Dendritic cell treated with granulocyte-macrophage colony-stimulating factor and Interleukin-4, amounts not matched to agents 40 ng/mL and 50 ng/mL, for 4 days (primary cell): ENCODE data around the gene SPRY1.

Source experiments
- H3K27ac Mint-ChIP-seq: one replicate; pipeline ENCODE4 v1.8.0; 2022; ENCODE audit warnings: mild to moderate bottlenecking, mixed read lengths
- H3K27me3 Mint-ChIP-seq: one replicate; pipeline ENCODE4 v1.8.0; 2022; ENCODE audit warnings: mild to moderate bottlenecking, mixed read lengths
- H3K36me3 Mint-ChIP-seq: one replicate; pipeline ENCODE4 v1.8.0; 2022; ENCODE audit warnings: low read depth, mixed read lengths
- H3K4me1 Mint-ChIP-seq: one replicate; pipeline ENCODE4 v1.8.0; 2022; ENCODE audit warnings: low read depth, mixed read lengths
- H3K4me3 Mint-ChIP-seq: one replicate; pipeline ENCODE4 v1.8.0; 2022; ENCODE audit warnings: mild to moderate bottlenecking, moderate library complexity, mixed read lengths
- H3K9me3 Mint-ChIP-seq: one replicate; pipeline ENCODE4 v1.8.0; 2022; ENCODE audit warnings: mixed read lengths
- intact Hi-C: fragments of 100-400 bp; cut with micrococcal nuclease; formaldehyde crosslinking; loops from one replicate; pipeline ENCODE4 v1.15.0; 2022

SPRY1 gene

GRCh38 chr4:123411514-123411913 lies 14.9 kb downstream of the SPRY1 start:
- Mint-ChIP-seq H3K36me3 (no peaks in the 10 kb centered on the region), H3K27ac (no peak overlapping the region), H3K4me1 (peaks cover 15% of the 10 kb centered on the region), H3K9me3 (no peaks in the 10 kb centered on the region), H3K27me3 (no peaks in the 10 kb centered on the region), H3K4me3 (no peak overlapping the region)
- intact Hi-C loops = no loop called here

GRCh38 chr4:123412091-123412505 lies 15.5 kb downstream of the SPRY1 start:
- Mint-ChIP-seq H3K4me1 (peaks cover 19% of the 10 kb centered on the region), H3K9me3 (no peaks in the 10 kb centered on the region), H3K4me3 (no peak overlapping the region), H3K27ac (no peak overlapping the region), H3K27me3 (no peaks in the 10 kb centered on the region), H3K36me3 (no peaks in the 10 kb centered on the region)
- intact Hi-C loops = no loop called here

GRCh38 chr4:123412700-123413512 lies 16.3 kb downstream of the SPRY1 start:
- intact Hi-C loops = no loop called here
- no peaks in the 10 kb centered on the region for H3K27me3 Mint-ChIP-seq
- no peaks in the 10 kb centered on the region for H3K9me3 Mint-ChIP-seq
- H3K36me3 Mint-ChIP-seq = no peaks in the 10 kb centered on the region
- no peak overlapping the region for H3K27ac Mint-ChIP-seq
- peaks cover 24% of the 10 kb centered on the region for H3K4me1 Mint-ChIP-seq
- no peak overlapping the region for H3K4me3 Mint-ChIP-seq

DNA sequence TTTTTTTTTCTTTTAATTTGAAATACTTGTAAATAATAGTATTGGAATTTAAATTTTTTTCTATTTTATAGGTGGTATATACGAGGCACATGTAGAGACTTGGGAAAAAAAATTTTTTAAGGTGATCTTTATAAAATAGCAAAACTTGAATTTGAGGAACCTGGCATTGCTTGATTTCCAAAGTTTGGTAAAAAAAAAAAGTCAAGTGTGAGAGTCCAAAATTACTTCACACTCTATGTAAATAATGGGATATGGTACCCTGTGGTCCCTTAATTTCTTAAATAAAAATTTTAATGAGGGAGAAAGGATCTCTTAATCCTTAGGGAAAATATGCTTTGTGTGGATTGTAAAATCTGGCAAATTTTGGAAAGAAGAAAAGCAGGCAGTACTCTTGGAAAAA lies 19.0 kb downstream of the SPRY1 start:
- H3K9me3 Mint-ChIP-seq = no peaks in the 10 kb centered on the region
- intact Hi-C loops = no loop called here

DNA sequence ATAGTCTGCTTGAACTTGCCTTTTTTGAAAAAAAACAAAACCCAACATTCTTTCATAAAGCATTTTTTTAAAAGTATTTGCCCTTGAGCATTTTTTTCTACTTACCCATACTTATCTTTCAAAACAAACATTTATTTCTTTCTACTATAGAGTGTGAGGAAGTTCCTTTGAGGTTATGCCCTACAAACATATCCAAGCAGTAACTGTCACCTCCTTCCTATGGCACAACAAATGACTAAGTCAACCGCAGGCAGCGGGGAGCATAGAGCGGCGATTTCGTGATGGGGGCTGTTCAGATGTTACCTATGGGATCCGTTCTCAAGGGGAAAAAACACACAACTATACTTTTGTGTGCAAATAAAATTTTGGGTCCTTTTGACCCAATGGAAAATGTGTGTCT lies 19.4 kb downstream of the SPRY1 start:
- Mint-ChIP-seq H3K27ac (no peak overlapping the region), H3K4me1 (peaks cover 39% of the 10 kb centered on the region), H3K4me3 (peak overlapping the region; percentile 10), H3K36me3 (no peaks in the 10 kb centered on the region), H3K9me3 (no peaks in the 10 kb centered on the region), H3K27me3 (no peaks in the 10 kb centered on the region)
- intact Hi-C loops = no loop called here

More for the DNA sequence above, 19.0 kb downstream of the SPRY1 start:
- H3K27ac Mint-ChIP-seq = no peak overlapping the region
- no peaks in the 10 kb centered on the region for H3K36me3 Mint-ChIP-seq
- H3K4me3 Mint-ChIP-seq = no peak overlapping the region
- H3K4me1 Mint-ChIP-seq = peaks cover 39% of the 10 kb centered on the region
- no peaks in the 10 kb centered on the region for H3K27me3 Mint-ChIP-seq

GRCh38 chr4:123417813-123418212 lies 21.2 kb downstream of the SPRY1 start:
- Mint-ChIP-seq H3K4me1 (peaks cover 35% of the 10 kb centered on the region), H3K27ac (no peak overlapping the region), H3K4me3 (no peak overlapping the region), H3K36me3 (no peaks in the 10 kb centered on the region), H3K27me3 (no peaks in the 10 kb centered on the region), H3K9me3 (no peaks in the 10 kb centered on the region)
- intact Hi-C loops = no loop called here

DNA sequence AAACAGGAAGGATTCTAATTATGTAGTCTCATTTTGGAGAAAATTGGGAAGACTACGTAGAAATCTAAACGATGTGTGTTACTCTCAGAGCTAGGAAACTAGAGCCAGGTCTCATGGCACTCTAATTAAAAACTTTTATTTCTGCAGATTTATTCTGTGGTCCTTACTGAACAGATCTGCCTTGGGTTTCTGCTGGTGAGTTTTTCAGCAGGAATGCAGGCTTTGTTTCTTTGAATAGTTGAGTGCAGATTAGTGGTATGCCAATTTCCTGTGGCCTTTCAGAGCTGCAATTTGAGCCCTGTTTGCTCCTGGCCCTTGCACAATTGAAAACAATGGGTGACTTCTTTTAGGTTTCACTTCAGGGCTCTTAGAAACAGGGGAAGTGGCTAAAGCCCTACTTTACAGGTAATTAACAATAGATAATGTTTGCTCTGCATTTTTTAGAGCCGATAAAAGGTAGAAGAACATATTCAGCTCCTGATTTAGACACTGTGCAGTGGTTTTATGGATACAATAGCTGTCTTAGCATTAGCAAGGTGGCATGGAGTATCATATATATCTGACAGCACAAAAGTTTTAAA lies 21.8 kb downstream of the SPRY1 start:
- H3K27me3 Mint-ChIP-seq = no peaks in the 10 kb centered on the region
- H3K4me1 Mint-ChIP-seq = peaks cover 30% of the 10 kb centered on the region
- intact Hi-C loops = no loop called here
- H3K9me3 Mint-ChIP-seq = no peaks in the 10 kb centered on the region
- H3K4me3 Mint-ChIP-seq = no peak overlapping the region
- H3K27ac Mint-ChIP-seq = no peak overlapping the region
- H3K36me3 Mint-ChIP-seq = no peaks in the 10 kb centered on the region

- no peaks in the 10 kb centered on the region for H3K36me3 Mint-ChIP-seq
- H3K27me3 Mint-ChIP-seq = no peaks in the 10 kb centered on the region
- H3K9me3 Mint-ChIP-seq = no peaks in the 10 kb centered on the region
- no peak overlapping the region for H3K4me3 Mint-ChIP-seq
- peaks cover 30% of the 10 kb centered on the region for H3K4me1 Mint-ChIP-seq
- intact Hi-C loops = no loop called here
- H3K27ac Mint-ChIP-seq = no peak overlapping the region
Observed at GRCh38 chr4:123419885-123420755, 23.5 kb downstream of the SPRY1 start.

GRCh38 chr4:123421227-123421936 lies 24.8 kb downstream of the SPRY1 start:
- no peak overlapping the region for H3K27ac Mint-ChIP-seq
- peaks cover 24% of the 10 kb centered on the region for H3K4me1 Mint-ChIP-seq
- no peak overlapping the region for H3K4me3 Mint-ChIP-seq
- no peaks in the 10 kb centered on the region for H3K27me3 Mint-ChIP-seq
- H3K9me3 Mint-ChIP-seq = peaks cover 10% of the 10 kb centered on the region
- H3K36me3 Mint-ChIP-seq = no peaks in the 10 kb centered on the region
- intact Hi-C loops = no loop called here

DNA sequence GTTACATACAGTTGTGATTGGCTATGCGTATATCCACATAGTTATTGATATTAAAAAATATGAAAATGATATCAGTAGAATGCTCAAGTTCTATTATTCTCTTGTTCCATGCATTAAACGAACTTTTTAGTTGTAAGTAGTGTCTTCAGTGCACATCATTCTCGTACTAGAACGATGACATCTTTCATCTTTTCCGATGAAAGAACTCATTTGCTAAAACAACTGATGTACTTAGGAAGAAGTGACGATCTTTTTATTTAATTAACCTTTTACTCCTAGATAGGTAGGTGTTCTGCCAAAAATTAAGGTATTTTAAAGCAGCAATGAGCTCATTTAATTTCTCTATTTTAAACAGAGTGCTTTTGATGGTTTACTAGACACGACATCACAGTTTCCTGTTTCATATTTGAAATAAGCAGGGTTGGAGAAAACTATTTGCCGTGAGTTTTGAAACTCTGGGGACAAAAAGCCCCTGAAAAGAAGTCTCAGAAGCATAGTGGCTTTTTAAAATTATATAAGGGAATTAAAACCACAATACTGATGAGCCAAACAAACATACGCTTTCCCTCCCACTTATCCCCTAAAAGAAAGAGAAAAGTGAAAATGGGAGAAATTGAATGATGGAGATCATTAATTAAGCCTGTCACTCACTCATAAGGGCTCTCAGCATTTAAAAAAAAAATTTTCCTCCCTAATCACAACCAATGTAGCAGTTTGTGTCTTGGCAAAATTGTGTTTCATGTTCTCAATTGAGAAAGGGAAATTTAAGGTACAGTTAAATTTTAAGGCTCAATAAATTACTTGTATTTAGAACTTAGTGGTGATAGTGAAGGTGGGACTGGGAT lies 25.6 kb downstream of the SPRY1 start:
- peaks cover 19% of the 10 kb centered on the region for H3K4me1 Mint-ChIP-seq
- H3K27ac Mint-ChIP-seq = no peak overlapping the region
- H3K27me3 Mint-ChIP-seq = no peaks in the 10 kb centered on the region
- peaks cover 14% of the 10 kb centered on the region for H3K9me3 Mint-ChIP-seq
- intact Hi-C loops = no loop called here
- H3K36me3 Mint-ChIP-seq = no peaks in the 10 kb centered on the region
- H3K4me3 Mint-ChIP-seq = no peak overlapping the region

- Mint-ChIP-seq H3K27ac (no peak overlapping the region), H3K27me3 (no peaks in the 10 kb centered on the region), H3K36me3 (no peaks in the 10 kb centered on the region), H3K4me3 (no peak overlapping the region), H3K9me3 (peaks cover 26% of the 10 kb centered on the region), H3K4me1 (peaks cover 5% of the 10 kb centered on the region)
- intact Hi-C loops = no loop called here
Observed at GRCh38 chr4:123423819-123424218, 27.2 kb downstream of the SPRY1 start.

DNA sequence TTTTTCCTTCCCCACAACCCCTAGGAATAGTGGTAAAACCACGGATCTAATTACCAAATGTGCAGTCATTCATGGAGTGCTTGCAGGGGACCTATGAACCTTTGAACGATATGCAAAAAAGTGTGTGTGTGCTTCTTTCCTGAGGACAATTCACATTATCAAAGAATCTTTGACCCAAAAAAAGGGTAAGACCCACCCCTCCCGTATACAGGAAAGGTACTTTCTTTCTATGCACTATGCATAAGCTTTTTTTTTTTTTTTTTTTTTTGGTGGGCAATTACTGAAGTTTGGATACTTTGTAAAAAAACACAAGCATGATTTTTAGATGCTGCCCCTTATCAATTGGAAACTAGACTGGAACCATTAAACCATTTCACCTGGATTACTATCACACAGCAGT lies 31.4 kb downstream of the SPRY1 start:
- Mint-ChIP-seq H3K4me1 (no peaks in the 10 kb centered on the region), H3K27ac (no peak overlapping the region), H3K4me3 (no peak overlapping the region), H3K36me3 (no peaks in the 10 kb centered on the region), H3K9me3 (peaks cover 26% of the 10 kb centered on the region), H3K27me3 (no peaks in the 10 kb centered on the region)
- intact Hi-C loops = no loop called here

GRCh38 chr4:123430031-123430430 lies 33.4 kb downstream of the SPRY1 start:
- Mint-ChIP-seq H3K4me1 (no peaks in the 10 kb centered on the region), H3K9me3 (peaks cover 26% of the 10 kb centered on the region), H3K27me3 (no peaks in the 10 kb centered on the region), H3K27ac (no peak overlapping the region), H3K4me3 (no peak overlapping the region), H3K36me3 (no peaks in the 10 kb centered on the region)
- intact Hi-C loops = no loop called here
